OCI-LY1 (cell line): Measurements from ENCODE around the gene ACTL8.

ENCODE experiments used
- H2AFZ ChIP-seq: fragments of 200-600 bp; sonication (generic), shearing (Covaris generic); 2 replicates; pipeline ENCODE4 v1.6.0; 2014; ENCODE audit warnings: antibody characterized with exemption, mild to moderate bottlenecking, low read length
- H3F3A ChIP-seq: fragments of 200-600 bp; sonication (generic), shearing (Covaris generic); 2 replicates; pipeline ENCODE4 v1.6.0; 2014; ENCODE audit warnings: mild to moderate bottlenecking, antibody characterized with exemption, low read length, moderate library complexity; ENCODE audit not compliant: insufficient read depth
- H3K27ac ChIP-seq: fragments of 200-600 bp; sonication (generic); 2 replicates; pipeline ENCODE4 v1.5.1; 2014; ENCODE audit warnings: low read length, mixed run types, mild to moderate bottlenecking, low read depth; ENCODE audit not compliant: poor library complexity, severe bottlenecking
- H3K27me3 ChIP-seq: fragments of 200-600 bp; sonication (generic); 2 replicates; pipeline ENCODE4 v1.6.0; 2014; ENCODE audit warnings: antibody characterized with exemption, mild to moderate bottlenecking, low read length, moderate library complexity; ENCODE audit not compliant: insufficient read depth
- H3K36me3 ChIP-seq: fragments of 200-600 bp; sonication (generic); 2 replicates; pipeline ENCODE4 v1.6.1; 2014; ENCODE audit warnings: mild to moderate bottlenecking, antibody characterized with exemption, low read length, moderate library complexity, mixed read lengths; ENCODE audit not compliant: insufficient read depth
- H3K4me1 ChIP-seq: fragments of 200-600 bp; sonication (generic); 2 replicates; pipeline ENCODE4 v1.5.1; 2014; ENCODE audit warnings: mild to moderate bottlenecking, low read length, moderate library complexity; ENCODE audit not compliant: insufficient read depth, severe bottlenecking
- H3K4me2 ChIP-seq: fragments of 200-600 bp; sonication (generic), shearing (Covaris generic); 2 replicates; pipeline ENCODE4 v1.6.1; 2014; ENCODE audit warnings: low read length
- H3K4me3 ChIP-seq: fragments of 200-600 bp; sonication (generic); 2 replicates; pipeline ENCODE4 v1.5.1; 2014; ENCODE audit warnings: low read length, low read depth, mild to moderate bottlenecking, mixed read lengths; ENCODE audit not compliant: poor library complexity, severe bottlenecking
- H3K79me2 ChIP-seq: fragments of 200-600 bp; shearing (Covaris generic); 2 replicates; pipeline ENCODE4 v1.6.1; 2016; ENCODE audit warnings: mixed run types, low read length, mixed read lengths; ENCODE audit not compliant: insufficient read depth
- H3K9ac ChIP-seq: fragments of 200-600 bp; sonication (generic), shearing (Covaris generic); 2 replicates; pipeline ENCODE4 v1.6.1; 2014; ENCODE audit warnings: mild to moderate bottlenecking, low read length, mixed read lengths
- H3K9me2 ChIP-seq: fragments of 200-600 bp; sonication (generic), shearing (Covaris generic); 2 replicates; pipeline ENCODE4 v1.6.1; 2014; ENCODE audit warnings: low read depth, mild to moderate bottlenecking, low read length, mixed read lengths
- H3K9me3 ChIP-seq: fragments of 200-600 bp; shearing (Covaris generic); 2 replicates; pipeline ENCODE4 v1.6.1; 2014; ENCODE audit warnings: low read length, mixed read lengths
- H4K20me1 ChIP-seq: fragments of 200-600 bp; sonication (generic), shearing (Covaris generic); 2 replicates; pipeline ENCODE4 v1.6.0; 2016; ENCODE audit warnings: mild to moderate bottlenecking, low read length; ENCODE audit not compliant: insufficient read depth
- EZH2 ChIP-seq: fragments of 200-600 bp; sonication (generic), shearing (Covaris generic); IDR thresholded peaks from 2 replicates; pipeline ENCODE4 v1.8.0; 2017; ENCODE audit warnings: borderline replicate concordance, mixed run types, mild to moderate bottlenecking, antibody characterized with exemption, low read length, moderate library complexity, mixed read lengths
- TF ChIP-seq, protein P1 (sequence below): fragments of 200-600 bp; sonication (generic), shearing (Covaris generic); IDR thresholded peaks from 2 replicates; pipeline ENCODE4 v1.5.1; 2017; ENCODE audit warnings: mild to moderate bottlenecking, antibody characterized with exemption, low read length, moderate library complexity, mixed read lengths

The ACTL8 gene

DNA sequence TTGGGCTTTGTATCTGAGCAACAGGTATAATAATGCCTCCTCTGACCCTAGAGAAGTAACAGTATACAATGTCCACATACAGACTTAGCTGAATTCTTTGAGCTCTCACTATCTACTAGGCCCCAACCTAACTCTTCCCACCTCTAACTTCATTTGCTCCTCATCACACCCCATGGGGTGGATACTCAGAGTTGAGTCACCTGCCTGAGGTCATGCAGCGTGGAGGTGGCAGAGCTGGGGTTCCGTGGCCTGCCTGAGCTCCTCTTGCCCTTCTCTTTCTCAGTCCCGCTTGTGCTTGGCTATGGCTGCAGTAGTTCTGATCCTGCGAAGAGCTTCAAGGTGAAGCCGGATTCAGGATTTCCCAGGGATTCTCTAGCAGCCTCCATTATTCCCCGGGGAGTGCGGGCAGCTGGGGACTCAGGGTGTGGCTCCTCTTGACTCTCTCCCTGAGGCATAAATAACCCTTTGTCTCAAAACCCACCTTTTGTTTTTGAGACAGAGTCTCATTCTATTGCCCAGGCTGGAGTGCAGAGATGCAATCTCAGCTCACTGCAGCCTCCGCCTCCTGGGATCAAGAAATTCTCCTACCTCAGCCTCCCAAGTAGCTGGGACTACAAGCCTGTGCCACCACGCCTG, 29.9 kb upstream of the ACTL8 start:
- Histone ChIP-seq H3K27ac (no peak overlapping the region), H3K9ac (no peak overlapping the region), H3K9me2 (no peaks in the 10 kb centered on the region), H3K36me3 (no peaks in the 10 kb centered on the region), H3K4me3 (no peak overlapping the region), H3K4me1 (no peaks in the 10 kb centered on the region), H3F3A (no peaks in the 10 kb centered on the region), H3K4me2 (no peak overlapping the region), H4K20me1 (no peaks in the 10 kb centered on the region), H3K9me3 (no peaks in the 10 kb centered on the region), H2AFZ (no peak overlapping the region), H3K27me3 (no peaks in the 10 kb centered on the region), H3K79me2 (no peaks in the 10 kb centered on the region)
- TF ChIP-seq, protein P1, sequence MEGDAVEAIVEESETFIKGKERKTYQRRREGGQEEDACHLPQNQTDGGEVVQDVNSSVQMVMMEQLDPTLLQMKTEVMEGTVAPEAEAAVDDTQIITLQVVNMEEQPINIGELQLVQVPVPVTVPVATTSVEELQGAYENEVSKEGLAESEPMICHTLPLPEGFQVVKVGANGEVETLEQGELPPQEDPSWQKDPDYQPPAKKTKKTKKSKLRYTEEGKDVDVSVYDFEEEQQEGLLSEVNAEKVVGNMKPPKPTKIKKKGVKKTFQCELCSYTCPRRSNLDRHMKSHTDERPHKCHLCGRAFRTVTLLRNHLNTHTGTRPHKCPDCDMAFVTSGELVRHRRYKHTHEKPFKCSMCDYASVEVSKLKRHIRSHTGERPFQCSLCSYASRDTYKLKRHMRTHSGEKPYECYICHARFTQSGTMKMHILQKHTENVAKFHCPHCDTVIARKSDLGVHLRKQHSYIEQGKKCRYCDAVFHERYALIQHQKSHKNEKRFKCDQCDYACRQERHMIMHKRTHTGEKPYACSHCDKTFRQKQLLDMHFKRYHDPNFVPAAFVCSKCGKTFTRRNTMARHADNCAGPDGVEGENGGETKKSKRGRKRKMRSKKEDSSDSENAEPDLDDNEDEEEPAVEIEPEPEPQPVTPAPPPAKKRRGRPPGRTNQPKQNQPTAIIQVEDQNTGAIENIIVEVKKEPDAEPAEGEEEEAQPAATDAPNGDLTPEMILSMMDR = no peak
- no peak for TF ChIP-seq EZH2

DNA sequence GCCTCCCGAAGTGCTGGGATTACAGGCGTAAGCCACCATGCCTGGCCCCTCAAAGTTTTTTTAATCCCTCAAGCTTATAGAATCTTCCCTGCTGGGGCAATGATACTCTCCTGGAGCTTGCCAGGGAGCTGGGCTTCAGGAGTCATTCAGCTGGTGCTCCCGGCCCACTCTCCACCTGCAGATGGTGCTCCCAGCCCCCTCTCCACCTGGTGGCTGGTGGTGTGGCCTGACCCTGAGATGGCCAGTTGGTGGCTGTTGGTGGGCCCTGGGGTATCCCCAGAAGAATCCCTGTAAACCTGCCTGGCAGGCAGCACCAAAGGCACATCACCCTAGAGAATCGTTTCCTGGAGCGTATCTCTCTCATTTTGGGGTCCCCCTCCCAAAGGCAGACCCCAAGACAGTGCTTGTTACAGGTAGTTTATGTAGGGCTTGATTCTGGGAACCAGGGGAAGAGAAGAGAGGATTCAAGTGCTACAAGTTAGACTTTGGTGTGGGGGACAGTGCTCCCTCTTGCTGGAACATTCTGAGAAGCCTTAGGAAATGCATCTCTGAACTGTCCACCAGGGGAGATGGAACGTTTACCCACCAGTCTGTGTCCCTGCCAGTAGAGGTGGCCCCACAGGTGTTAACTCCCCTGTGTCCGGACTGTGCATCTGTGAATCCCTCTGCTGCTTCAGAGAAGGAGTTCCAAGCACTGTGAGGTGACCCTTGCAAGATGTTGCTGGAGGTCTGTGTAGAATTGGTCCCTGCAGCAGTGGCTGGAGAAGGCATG, 29.1 kb upstream of the ACTL8 start:
- Histone ChIP-seq H3K4me1 (no peaks in the 10 kb centered on the region), H4K20me1 (no peaks in the 10 kb centered on the region), H3K4me2 (no peak overlapping the region), H2AFZ (no peak overlapping the region), H3K27ac (no peak overlapping the region), H3K36me3 (no peaks in the 10 kb centered on the region), H3K27me3 (no peaks in the 10 kb centered on the region), H3K4me3 (no peak overlapping the region), H3K9me2 (no peaks in the 10 kb centered on the region), H3K9me3 (no peaks in the 10 kb centered on the region), H3K79me2 (no peaks in the 10 kb centered on the region), H3F3A (no peaks in the 10 kb centered on the region), H3K9ac (no peak overlapping the region)
- TF ChIP-seq, protein P1 = no peak
- no peak for TF ChIP-seq EZH2

DNA sequence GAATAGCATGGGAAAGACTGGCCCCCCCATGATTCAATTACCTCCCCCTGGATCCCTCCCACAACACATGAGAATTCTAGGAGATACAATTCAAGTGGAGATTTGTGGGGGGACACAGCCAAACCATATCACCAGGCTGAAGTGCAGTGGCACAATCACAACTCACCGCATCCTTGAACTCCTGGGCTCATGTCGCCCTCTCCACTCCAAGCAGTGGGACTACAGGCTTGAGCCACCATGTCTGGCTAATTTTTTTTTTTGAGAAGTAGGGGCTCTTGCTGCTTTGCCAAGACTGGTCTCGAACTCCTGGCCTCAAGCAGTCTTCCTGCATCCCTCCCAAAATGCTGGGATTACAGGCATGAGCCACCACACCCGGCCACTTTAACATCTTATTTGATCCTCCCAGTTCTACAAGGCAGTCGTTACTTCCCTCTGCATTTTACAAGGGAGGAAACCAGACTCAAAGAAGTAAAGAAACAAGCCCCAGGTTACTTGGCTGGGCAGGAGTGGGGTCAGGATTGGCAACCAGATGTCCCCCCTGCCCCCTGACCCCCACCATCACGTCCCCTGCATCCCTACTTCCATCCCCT, 26.9 kb upstream of the ACTL8 start:
- TF ChIP-seq, protein P1 = no peak
- no peak for TF ChIP-seq EZH2
- Histone ChIP-seq H3K79me2 (no peaks in the 10 kb centered on the region), H3K27me3 (no peaks in the 10 kb centered on the region), H3K4me2 (no peak overlapping the region), H3K27ac (no peak overlapping the region), H3K36me3 (no peaks in the 10 kb centered on the region), H3K9me2 (no peaks in the 10 kb centered on the region), H3K4me3 (no peak overlapping the region), H3K9ac (no peak overlapping the region), H4K20me1 (no peaks in the 10 kb centered on the region), H3K9me3 (no peaks in the 10 kb centered on the region), H3F3A (no peaks in the 10 kb centered on the region), H2AFZ (no peak overlapping the region), H3K4me1 (no peaks in the 10 kb centered on the region)
